Measurements from ENCODE around the gene MLLT1. TPM values are rescaled to one million over a fixed set of nuclear protein-coding genes. Genes with fewer than 3 reads are reported as not detected.

Gene MLLT1
- total and polyA plus RNA-seq, 2 of the 8 experiments (the other 6 are each of a cell fraction or from before 2014, with no cell fraction given): 18.8 to 45.1 TPM

- Histone ChIP-seq H3K27ac (ENCODE audit: low read depth, low read length) (no peak overlapping the region), H3K56ac (replicated peaks; ENCODE audit: insufficient read length, low read depth, low read length) (no peak overlapping the region), H2BK120ac (replicated peaks; ENCODE audit: low read depth, low read length) (no peak overlapping the region), H4K5ac (ENCODE audit: insufficient read length, low read depth, low read length) (no peak overlapping the region), H3K79me1 (ENCODE audit: low read depth, low read length) (no peaks in the 10 kb centered on the region), H3K9ac (replicated peaks in 1 of 4; ENCODE audit: extremely low read depth in 1 of 4, low read depth in 3 of 4, low read length in 3 of 4) (no peak overlapping the region), H3K14ac (ENCODE audit: insufficient read length) (no peak overlapping the region), H2AFZ (ENCODE audit: low read length) (no peak overlapping the region), H3K4me3 (ENCODE audit: extremely low read depth in 1 of 4, insufficient read depth in 2 of 4, low read depth in 3 of 4, low read length in 4 of 4) (no peak overlapping the region), H2BK5ac (ENCODE audit: low read depth, low read length) (no peak overlapping the region), H3K23me2 (ENCODE audit: low read depth, low read length) (no peaks in the 10 kb centered on the region), H2BK15ac (ENCODE audit: low read length) (no peak overlapping the region), H3K36me3 (ENCODE audit: control insufficient read depth in 2 of 4, insufficient read depth in 4 of 4, low read length in 3 of 4) (no peaks in the 10 kb centered on the region), H4K8ac (ENCODE audit: extremely low read depth, insufficient read depth, low read length) (no peak overlapping the region), H2BK12ac (ENCODE audit: low read depth, low read length) (no peak overlapping the region), H2AK5ac (ENCODE audit: low read depth, low read length) (no peak overlapping the region), H3K4ac (replicated peaks; ENCODE audit: insufficient read length, low read depth, low read length) (no peak overlapping the region), H3K4me2 (ENCODE audit: insufficient read depth in 1 of 2, low read depth in 2 of 2, low read length in 2 of 2) (no peak overlapping the region), H3K9me3 (ENCODE audit: insufficient read depth in 2 of 2, low read depth in 1 of 2, low read length in 1 of 2) (peaks cover 59 to 85% of the 10 kb centered on the region in 2 experiments), H3K23ac (ENCODE audit: insufficient read length) (no peak overlapping the region), H4K20me1 (replicated peaks in 1 of 2; ENCODE audit: control insufficient read depth in 1 of 2, insufficient read depth in 2 of 2, low read length in 2 of 2) (no peaks in the 10 kb centered on the region), H3K4me1 (replicated peaks in 1 of 4; ENCODE audit: control insufficient read depth in 3 of 4, insufficient read depth in 4 of 4, low read length in 3 of 4) (no peaks in the 10 kb centered on the region), H3K27me3 (replicated peaks in 1 of 4; ENCODE audit: control insufficient read depth in 3 of 4, extremely low read depth in 1 of 4, insufficient read depth in 3 of 4, low read length in 3 of 4) (no peaks in the 10 kb centered on the region; a peak in 1 of 7 replicates), H2BK20ac (ENCODE audit: low read length) (no peak overlapping the region), H3K18ac (ENCODE audit: extremely low read depth, low read length) (no peak overlapping the region), H4K91ac (replicated peaks; ENCODE audit: insufficient read length, low read length) (no peak overlapping the region), H3K79me2 (ENCODE audit: control insufficient read depth in 1 of 2, insufficient read depth in 2 of 2, low read length in 2 of 2) (no peaks in the 10 kb centered on the region)
- no peak for DNase-seq (ENCODE audit: low read depth in 1 of 2, low spot score in 2 of 2)
- ChIA-PET POLR2A (ENCODE audit: partially characterized antibody) (no interaction called here), CTCF (ENCODE audit: partially characterized antibody) (interaction anchor here (1.5 kb wide), 1 partner anchor 9 kb away, joined by 4 read pairs; no protein-coding TSS in a partner anchor)
- 73% methylated on average over 1 of the region's 1 CpG; no CpG with 5 or more reads in 1 of the 2 experiments for WGBS, 2 experiments (ENCODE audit: extremely low coverage in 1 of 2, insufficient coverage in 1 of 2, insufficient read length in 1 of 2, insufficient replicate concordance in 2 of 2, low coverage in 1 of 2, low lambda C conversion rate in 2 of 2, missing lambda C conversion rate in 1 of 2)
- no peak for FAIRE-seq
- TF ChIP-seq RFX5 (IDR thresholded peaks at IDR 0.05; ENCODE audit: borderline replicate concordance, low read depth, low read length): no peak
- TF ChIP-seq SRF (IDR thresholded peaks at IDR 0.05; ENCODE audit: low read depth, low read length): no peak
- no peak for TF ChIP-seq SUZ12 (IDR thresholded peaks at IDR 0.05; ENCODE audit: low read length)
- no peak for TF ChIP-seq SIX5 (IDR thresholded peaks at IDR 0.05; ENCODE audit: low read depth, low read length)
- no peak for TF ChIP-seq CEBPB (IDR thresholded peaks at IDR 0.05; ENCODE audit: low read depth, low read length)
- no peak for TF ChIP-seq NRF1 (IDR thresholded peaks at IDR 0.05; ENCODE audit: low read depth, low read length)
- TF ChIP-seq RXRA (IDR thresholded peaks at IDR 0.05; ENCODE audit: insufficient read depth, low read depth, low read length): no peak
- no peak for TF ChIP-seq YY1 (IDR thresholded peaks at IDR 0.05; ENCODE audit: low read depth, low read length)
- TF ChIP-seq, protein P1, sequence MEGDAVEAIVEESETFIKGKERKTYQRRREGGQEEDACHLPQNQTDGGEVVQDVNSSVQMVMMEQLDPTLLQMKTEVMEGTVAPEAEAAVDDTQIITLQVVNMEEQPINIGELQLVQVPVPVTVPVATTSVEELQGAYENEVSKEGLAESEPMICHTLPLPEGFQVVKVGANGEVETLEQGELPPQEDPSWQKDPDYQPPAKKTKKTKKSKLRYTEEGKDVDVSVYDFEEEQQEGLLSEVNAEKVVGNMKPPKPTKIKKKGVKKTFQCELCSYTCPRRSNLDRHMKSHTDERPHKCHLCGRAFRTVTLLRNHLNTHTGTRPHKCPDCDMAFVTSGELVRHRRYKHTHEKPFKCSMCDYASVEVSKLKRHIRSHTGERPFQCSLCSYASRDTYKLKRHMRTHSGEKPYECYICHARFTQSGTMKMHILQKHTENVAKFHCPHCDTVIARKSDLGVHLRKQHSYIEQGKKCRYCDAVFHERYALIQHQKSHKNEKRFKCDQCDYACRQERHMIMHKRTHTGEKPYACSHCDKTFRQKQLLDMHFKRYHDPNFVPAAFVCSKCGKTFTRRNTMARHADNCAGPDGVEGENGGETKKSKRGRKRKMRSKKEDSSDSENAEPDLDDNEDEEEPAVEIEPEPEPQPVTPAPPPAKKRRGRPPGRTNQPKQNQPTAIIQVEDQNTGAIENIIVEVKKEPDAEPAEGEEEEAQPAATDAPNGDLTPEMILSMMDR (IDR thresholded peaks at IDR 0.05; ENCODE audit: control extremely low read depth in 1 of 3, insufficient read depth in 1 of 3, low read depth in 1 of 3, low read length in 3 of 3): no peak
- TF ChIP-seq CREB1 (IDR thresholded peaks at IDR 0.05): no peak
- no peak for TF ChIP-seq HDAC6 (IDR thresholded peaks at IDR 0.05; ENCODE audit: low read depth, low read length)
- no peak for TF ChIP-seq CBX8 (IDR thresholded peaks at IDR 0.05; ENCODE audit: borderline replicate concordance, low read depth, low read length)
These were observed 9.0 kb upstream of the MLLT1 start for GRCh38 chr19:6288737-6289136.
